Liver (tissue), 9 donors: ENCODE data around the gene BDKRB2. TPM values are rescaled to one million over a fixed set of nuclear protein-coding genes. Genes with fewer than 3 reads are reported as not detected.

ENCODE experiments used
- DNase-seq: peaks from one replicate; pipeline ENCODE4 v3.0.0-alpha.2; 2017; ENCODE audit warnings: low spot score
- H3K27ac ChIP-seq, 2 donors: one replicate each; pipeline ENCODE4 v1.7.0; 2013; ENCODE audit warnings: inconsistent platforms in 2 of 2, low read length in 2 of 2, control low read depth in 1 of 2, low read depth in 1 of 2, mild to moderate bottlenecking in 1 of 2
- H3K27me3 ChIP-seq, 4 donors: one replicate each; pipeline versions ENCODE4 v1.6.1 to v1.7.0; 2013; ENCODE audit warnings: low read length in 3 of 4, inconsistent platforms in 1 of 4, mild to moderate bottlenecking in 1 of 4, moderate library complexity in 1 of 4; ENCODE audit not compliant: control insufficient read depth in 4 of 4, insufficient read depth in 4 of 4
- H3K36me3 ChIP-seq, 4 donors: one replicate each; pipeline versions ENCODE4 v1.6.1 to v1.7.0; 2013; ENCODE audit warnings: low read length in 3 of 4, mild to moderate bottlenecking in 3 of 4, low read depth in 1 of 4, moderate library complexity in 1 of 4; ENCODE audit not compliant: control insufficient read depth in 4 of 4, insufficient read depth in 3 of 4
- H3K4me1 ChIP-seq, 4 donors: one replicate each; pipeline versions ENCODE4 v1.6.1 to v1.7.0; 2013; ENCODE audit warnings: low read length in 3 of 4, mild to moderate bottlenecking in 3 of 4, moderate library complexity in 1 of 4; ENCODE audit not compliant: control insufficient read depth in 4 of 4, insufficient read depth in 4 of 4
- H3K4me3 ChIP-seq, 3 donors: one replicate each; pipeline versions ENCODE4 v1.6.1 to v1.7.0; 2013; ENCODE audit warnings: low read length in 3 of 3, control low read depth in 1 of 3, low read depth in 1 of 3, mild to moderate bottlenecking in 1 of 3
- H3K9ac ChIP-seq, 2 donors: one replicate each; pipeline ENCODE4 v1.7.0; 2013; ENCODE audit warnings: low read length in 2 of 2, mild to moderate bottlenecking in 2 of 2, moderate library complexity in 2 of 2, control low read depth in 1 of 2, low read depth in 1 of 2
- H3K9me3 ChIP-seq, 4 donors: one replicate each; pipeline versions ENCODE4 v1.6.1 to v1.7.0; 2013; ENCODE audit warnings: low read length in 3 of 4; ENCODE audit not compliant: control insufficient read depth in 4 of 4
- ATF3 ChIP-seq: IDR thresholded peaks from 2 replicates; pipeline ENCODE4 v1.6.1; 2016; ENCODE audit warnings: antibody characterized with exemption
- CTCF ChIP-seq: fragments of 150-350 bp; IDR thresholded peaks from 2 replicates; pipeline ENCODE4 v1.5.1; 2017; ENCODE audit warnings: improper control_type of control experiment, low read depth, low read length; ENCODE audit not compliant: missing input control
- EGR1 ChIP-seq, 2 donors: IDR thresholded peaks; 2 replicates each; pipeline ENCODE4 v1.6.1; 2016 to 2018; ENCODE audit warnings: antibody characterized with exemption in 2 of 2, low read depth in 2 of 2
- HNF4G ChIP-seq: IDR thresholded peaks from 2 replicates; pipeline ENCODE4 v1.6.1; 2016; ENCODE audit warnings: antibody characterized with exemption
- JUND ChIP-seq, 2 donors: IDR thresholded peaks; 2 replicates each; pipeline ENCODE4 v1.6.1; 2016; ENCODE audit warnings: antibody characterized with exemption in 2 of 2
- MAX ChIP-seq: IDR thresholded peaks from 2 replicates; pipeline ENCODE4 v1.6.1; 2016; ENCODE audit warnings: antibody characterized with exemption
- NR2F2 ChIP-seq: IDR thresholded peaks from 2 replicates; pipeline ENCODE4 v1.6.1; 2016; ENCODE audit warnings: antibody characterized with exemption
- RAD21 ChIP-seq, 2 donors: IDR thresholded peaks; 2 replicates each; pipeline ENCODE4 v1.6.1; 2016; ENCODE audit warnings: antibody characterized with exemption in 2 of 2, mild to moderate bottlenecking in 2 of 2
- SP1 ChIP-seq: IDR thresholded peaks from 2 replicates; pipeline ENCODE4 v1.6.1; 2018; ENCODE audit warnings: antibody characterized with exemption, mild to moderate bottlenecking
- YY1 ChIP-seq: IDR thresholded peaks from 2 replicates; pipeline ENCODE4 v1.6.1; 2016; ENCODE audit warnings: antibody characterized with exemption, mild to moderate bottlenecking
- ZBTB33 ChIP-seq: IDR thresholded peaks from 2 replicates; pipeline ENCODE4 v1.6.1; 2016; ENCODE audit warnings: antibody characterized with exemption
- WGBS: extraction: QIAGEN DNeasy Blood & Tissue Kit; methylation state at CpG from one replicate; pipeline ENCODE4 v1.1.7; 2013; 5-methylcytosine and 5-hydroxymethylcytosine counted together
- polyA plus RNA-seq, 2 donors: library from polyadenylated mRNA; stranded (reverse) in 1 of 2; unstranded in 1 of 2; fragments of 200-250 nt in 1 of 2; fragments of >200 nt in 1 of 2; fragmentation: Nextera tagmentation in 1 of 2; extraction: Ambion mirVana in 1 of 2; gene quantifications; one replicate each; pipeline versions ENCODE4 v1.2.1 to v1.2.3, GENCODE V29; 2013 to 2015
- total RNA-seq, 2 donors: library from RNA; depleted of rRNA; stranded (reverse); fragments of >200 nt; gene quantifications; one replicate each; pipeline ENCODE4 v1.2.3, GENCODE V29; 2014
- donor health status: healthy.
- donor health status: healthy.
- donor health status: healthy.
- donor health status: healthy.
- donor health status: healthy.

BDKRB2 gene
- total and polyA plus RNA-seq, 4 donors = 0.10 to 0.25 (median 0.17) TPM

DNA sequence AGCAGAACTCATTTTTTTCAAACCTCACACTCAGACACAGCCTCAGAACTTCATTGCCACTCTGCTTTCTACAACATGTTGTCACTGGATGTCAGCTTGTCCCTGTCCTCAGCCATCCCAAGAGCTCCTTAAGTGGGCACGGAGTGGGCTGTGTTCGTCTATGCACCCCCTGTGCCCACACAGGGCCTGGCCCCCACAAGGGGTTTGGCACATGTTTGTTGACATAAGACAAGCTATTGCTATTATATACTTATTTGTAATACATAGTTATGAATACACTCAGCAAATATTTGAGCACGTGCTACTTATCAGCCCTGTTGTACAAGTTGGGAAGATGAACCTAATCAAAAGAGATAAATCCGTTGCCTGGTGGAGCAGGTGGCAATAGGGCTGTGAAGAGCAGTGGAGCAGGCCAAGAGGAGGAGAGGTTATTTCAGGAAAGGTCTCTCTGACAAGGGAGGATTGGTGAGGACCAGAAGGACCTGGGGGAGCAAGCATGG, 47.1 kb downstream of the BDKRB2 start:
- H3K4me3 ChIP-seq = no peak overlapping the region
- H3K27me3 ChIP-seq = peaks cover 0 to 3% (median 0%) of the 10 kb centered on the region in 4 donors
- H3K4me1 ChIP-seq = no peaks in the 10 kb centered on the region
- WGBS = 81% methylated on average over 4 of the region's 4 CpGs
- H3K9me3 ChIP-seq = no peaks in the 10 kb centered on the region
- no peaks in the 10 kb centered on the region for H3K36me3 ChIP-seq
- DNase-seq = no peak
- no peak overlapping the region for H3K27ac ChIP-seq
- no peak for TF ChIP-seq CTCF
- no peak for TF ChIP-seq ZBTB33
- no peak for TF ChIP-seq SP1
- no peak for TF ChIP-seq HNF4G
- TF ChIP-seq MAX = no peak
- TF ChIP-seq ATF3 = no peak
- no peak for TF ChIP-seq RAD21 (IDR thresholded peaks at IDR 0.05)
- TF ChIP-seq EGR1 (IDR thresholded peaks at IDR 0.05; ENCODE audit: low read depth in 2 of 2) = no peak
- no peak for TF ChIP-seq NR2F2
- H3K9ac ChIP-seq = no peak overlapping the region

- Histone ChIP-seq H3K9ac (no peak overlapping the region), H3K36me3 (no peaks in the 10 kb centered on the region), H3K27ac (no peak overlapping the region), H3K27me3 (peaks cover 0 to 3% (median 0%) of the 10 kb centered on the region in 4 donors), H3K4me3 (no peak overlapping the region), H3K4me1 (no peaks in the 10 kb centered on the region), H3K9me3 (no peaks in the 10 kb centered on the region)
- no peak for TF ChIP-seq RAD21 (IDR thresholded peaks at IDR 0.05)
- TF ChIP-seq ZBTB33 = no peak
- no peak for TF ChIP-seq YY1
- no peak for TF ChIP-seq NR2F2
- TF ChIP-seq JUND (IDR thresholded peaks at IDR 0.05) = no peak
- no peak for DNase-seq
- WGBS = 93% methylated on average over 19 of the region's 19 CpGs
Measured at GRCh38 chr14:96252323-96252998, 47.8 kb downstream of the BDKRB2 start.
